ENCODE data around the gene DGKI.

DNA sequence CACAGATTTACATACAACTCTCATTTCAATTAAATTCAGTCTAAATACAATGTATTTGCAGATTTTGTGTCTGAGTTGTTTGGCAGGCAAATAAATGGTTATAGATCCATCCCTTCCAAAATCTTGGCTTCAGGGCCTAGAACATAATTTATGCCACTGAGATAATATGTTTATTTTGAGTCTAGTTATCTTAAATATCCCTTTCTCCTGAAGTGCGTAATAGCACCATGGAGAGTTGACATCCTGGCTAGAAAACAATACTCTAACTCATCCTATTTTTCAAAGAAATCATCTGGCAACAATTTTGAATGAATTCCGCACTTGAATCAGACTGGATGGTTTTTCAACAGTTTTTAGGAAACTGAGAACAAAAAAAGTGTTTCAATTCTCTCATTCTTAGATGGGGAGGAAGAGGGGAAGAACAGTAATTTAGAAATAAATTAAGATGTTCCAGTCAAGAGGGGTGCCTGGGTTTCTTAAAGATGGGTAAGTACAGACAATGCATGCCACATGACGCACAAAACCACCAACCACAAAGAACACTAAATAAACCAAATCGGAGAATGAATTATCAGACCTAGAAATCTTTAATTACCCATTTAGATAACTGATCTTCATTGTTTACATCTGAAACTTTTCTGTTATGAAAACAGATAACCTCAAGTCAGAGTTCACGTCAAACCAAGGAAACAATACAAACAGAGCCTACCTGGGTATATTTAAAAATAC is 274.6 kb downstream of the DGKI start:
- no peak for TF ChIP-seq EZH2 (IDR thresholded peaks at IDR 0.05; ENCODE audit: low read depth)
- TF ChIP-seq, protein P1, sequence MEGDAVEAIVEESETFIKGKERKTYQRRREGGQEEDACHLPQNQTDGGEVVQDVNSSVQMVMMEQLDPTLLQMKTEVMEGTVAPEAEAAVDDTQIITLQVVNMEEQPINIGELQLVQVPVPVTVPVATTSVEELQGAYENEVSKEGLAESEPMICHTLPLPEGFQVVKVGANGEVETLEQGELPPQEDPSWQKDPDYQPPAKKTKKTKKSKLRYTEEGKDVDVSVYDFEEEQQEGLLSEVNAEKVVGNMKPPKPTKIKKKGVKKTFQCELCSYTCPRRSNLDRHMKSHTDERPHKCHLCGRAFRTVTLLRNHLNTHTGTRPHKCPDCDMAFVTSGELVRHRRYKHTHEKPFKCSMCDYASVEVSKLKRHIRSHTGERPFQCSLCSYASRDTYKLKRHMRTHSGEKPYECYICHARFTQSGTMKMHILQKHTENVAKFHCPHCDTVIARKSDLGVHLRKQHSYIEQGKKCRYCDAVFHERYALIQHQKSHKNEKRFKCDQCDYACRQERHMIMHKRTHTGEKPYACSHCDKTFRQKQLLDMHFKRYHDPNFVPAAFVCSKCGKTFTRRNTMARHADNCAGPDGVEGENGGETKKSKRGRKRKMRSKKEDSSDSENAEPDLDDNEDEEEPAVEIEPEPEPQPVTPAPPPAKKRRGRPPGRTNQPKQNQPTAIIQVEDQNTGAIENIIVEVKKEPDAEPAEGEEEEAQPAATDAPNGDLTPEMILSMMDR (conservative IDR thresholded peaks at IDR 0.05), result no peak
